HG03045 (cell line): ENCODE measurements around the gene MAJIN.
"Not testable (repeated sequence)": the region's sequence is repeated elsewhere in the genome, so short reads cannot be mapped to it uniquely, and the experiment has no call there.

ENCODE experiments used
- ATAC-seq: cut with Tn5 transposase; IDR thresholded peaks from one replicate; pipeline ENCODE4 v1.9.1; 2021; ENCODE audit warnings: mild to moderate bottlenecking, moderate library complexity; ENCODE audit not compliant: unreplicated experiment

The MAJIN gene

GRCh38 chr11:64990222-64990923 lies 18.5 kb upstream of the MAJIN start:
- no peak for ATAC-seq

- ATAC-seq = no peak
Observed at GRCh38 chr11:64989416-64989815, 17.5 kb upstream of the MAJIN start.

GRCh38 chr11:64987998-64988854 lies 16.3 kb upstream of the MAJIN start:
- no peak for ATAC-seq

- not testable (repeated sequence) for ATAC-seq
Observed at GRCh38 chr11:64983339-64983738, 11.4 kb upstream of the MAJIN start.

GRCh38 chr11:64976651-64977050 lies 4.7 kb upstream of the MAJIN start:
- no peak for ATAC-seq

GRCh38 chr11:64974124-64974523 lies 2.2 kb upstream of the MAJIN start:
- ATAC-seq = no peak

- ATAC-seq = no peak
Observed at GRCh38 chr11:64970731-64971151, 1.2 kb downstream of the MAJIN start.

- no peak for ATAC-seq
Observed at GRCh38 chr11:64969209-64969608, 2.7 kb downstream of the MAJIN start.

GRCh38 chr11:64967375-64967774 lies 4.5 kb downstream of the MAJIN start:
- no peak for ATAC-seq

GRCh38 chr11:64963072-64963631 lies 8.8 kb downstream of the MAJIN start:
- no peak for ATAC-seq

GRCh38 chr11:64960719-64961118 lies 11.2 kb downstream of the MAJIN start:
- ATAC-seq = no peak

- ATAC-seq = no peak
Observed at GRCh38 chr11:64959498-64959897, 12.4 kb downstream of the MAJIN start.

GRCh38 chr11:64954201-64954600 lies 17.7 kb downstream of the MAJIN start:
- no peak for ATAC-seq

GRCh38 chr11:64951529-64951928 lies 20.4 kb downstream of the MAJIN start:
- ATAC-seq = no peak

GRCh38 chr11:64947208-64947814 lies 24.6 kb downstream of the MAJIN start:
- ATAC-seq = no peak

GRCh38 chr11:64936539-64936938 lies 35.4 kb downstream of the MAJIN start:
- ATAC-seq = no peak

GRCh38 chr11:64935359-64936081 lies 36.4 kb downstream of the MAJIN start, which contains the start of gene GPHA2:
TSS of gene GPHA2 (minus strand) at chr11:64935893. CDS start at chr11:64935460, 433 bp downstream.
- ATAC-seq = no peak

GRCh38 chr11:64934682-64935358 lies 37.1 kb downstream of the MAJIN start:
- no peak for ATAC-seq

GRCh38 chr11:64933935-64934681 lies 37.8 kb downstream of the MAJIN start:
- no peak for ATAC-seq
